GM18526 (cell line): ENCODE data around the gene RAI1.

Source experiments
- POLR2A ChIP-seq: IDR thresholded peaks from 3 replicates; pipeline ENCODE4 v1.6.1; 2011; ENCODE audit not compliant: insufficient read length; ENCODE audit errors: extremely low read depth

The RAI1 gene

GRCh38 chr17:17703140-17703919 lies 22.1 kb downstream of the RAI1 start:
- no peak for TF ChIP-seq POLR2A

GRCh38 chr17:17704931-17705330 lies 23.7 kb downstream of the RAI1 start:
- no peak for TF ChIP-seq POLR2A

GRCh38 chr17:17706140-17707060 lies 25.1 kb downstream of the RAI1 start:
- no peak for TF ChIP-seq POLR2A

DNA sequence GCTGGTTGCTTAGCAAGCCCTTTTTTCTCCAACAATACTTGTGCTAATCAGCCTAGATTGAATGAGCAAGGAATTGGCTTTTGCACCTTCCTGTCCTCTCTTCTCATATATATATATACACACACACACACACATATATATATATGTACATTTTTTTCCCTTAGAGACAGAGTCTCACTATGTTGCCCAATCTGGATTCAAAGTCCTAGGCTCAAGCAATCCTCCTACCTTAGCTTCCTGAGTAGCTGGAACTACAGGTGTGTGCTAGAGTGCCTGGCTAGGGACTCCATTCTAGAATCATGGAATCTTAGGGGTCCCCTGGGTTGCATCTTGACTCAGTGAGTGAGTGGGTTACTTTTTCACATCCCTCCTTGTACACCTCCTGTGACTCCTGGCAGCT lies 27.0 kb downstream of the RAI1 start:
- no peak for TF ChIP-seq POLR2A

- no peak for TF ChIP-seq POLR2A
Measured at GRCh38 chr17:17708816-17709215, 27.6 kb downstream of the RAI1 start.

DNA sequence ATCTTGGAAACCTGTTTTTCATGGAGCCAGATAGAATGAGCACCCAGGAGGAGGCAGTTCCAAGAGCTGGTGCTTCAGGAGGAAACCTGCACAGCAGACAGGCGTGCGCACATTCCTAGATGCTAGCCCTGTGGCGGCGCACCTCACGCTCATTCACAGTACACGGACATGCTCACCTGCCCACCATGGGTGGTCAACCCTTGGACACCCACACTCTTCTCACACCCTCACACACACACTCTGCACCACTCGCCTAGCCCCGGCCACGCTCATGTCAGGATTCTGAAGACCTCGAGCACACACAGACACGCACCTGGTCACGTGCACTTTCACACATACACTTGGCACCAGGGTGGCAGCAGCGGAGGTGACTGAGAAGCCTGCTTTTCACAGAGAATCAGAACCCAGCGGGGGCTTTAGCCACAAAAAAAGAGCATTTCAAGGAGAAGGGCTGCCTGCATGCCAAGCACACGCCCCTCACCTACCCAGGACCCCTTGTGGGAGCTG lies 28.6 kb downstream of the RAI1 start:
- TF ChIP-seq POLR2A: no peak

GRCh38 chr17:17710355-17710727 lies 29.1 kb downstream of the RAI1 start:
- no peak for TF ChIP-seq POLR2A

- no peak for TF ChIP-seq POLR2A
Measured at GRCh38 chr17:17710728-17711541, 29.7 kb downstream of the RAI1 start.

DNA sequence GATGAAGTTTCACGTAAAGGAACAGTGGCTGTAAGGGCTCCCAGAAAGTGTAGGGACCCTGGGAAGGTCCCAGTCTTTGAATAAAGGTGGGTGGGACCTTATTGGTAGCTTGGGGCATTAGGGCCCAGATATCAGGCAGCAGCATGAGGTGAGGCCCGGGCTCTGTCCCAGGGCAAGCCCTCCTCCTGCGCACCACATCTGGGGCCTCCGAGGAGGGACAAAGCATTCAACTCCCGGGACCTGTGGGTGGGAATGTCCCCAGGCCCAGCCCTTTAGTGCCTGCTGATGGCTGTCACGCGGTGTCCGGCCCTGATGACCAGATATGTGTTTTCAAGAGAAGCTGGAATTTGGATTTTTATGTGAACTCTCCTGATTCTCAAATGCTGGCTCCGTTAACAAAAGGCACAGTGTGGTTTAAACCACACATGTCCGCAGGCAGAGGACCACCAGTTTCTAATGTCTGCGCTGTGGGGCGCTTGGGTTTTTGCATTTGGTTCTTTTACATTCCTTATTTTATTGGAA lies 30.4 kb downstream of the RAI1 start:
- no peak for TF ChIP-seq POLR2A

DNA sequence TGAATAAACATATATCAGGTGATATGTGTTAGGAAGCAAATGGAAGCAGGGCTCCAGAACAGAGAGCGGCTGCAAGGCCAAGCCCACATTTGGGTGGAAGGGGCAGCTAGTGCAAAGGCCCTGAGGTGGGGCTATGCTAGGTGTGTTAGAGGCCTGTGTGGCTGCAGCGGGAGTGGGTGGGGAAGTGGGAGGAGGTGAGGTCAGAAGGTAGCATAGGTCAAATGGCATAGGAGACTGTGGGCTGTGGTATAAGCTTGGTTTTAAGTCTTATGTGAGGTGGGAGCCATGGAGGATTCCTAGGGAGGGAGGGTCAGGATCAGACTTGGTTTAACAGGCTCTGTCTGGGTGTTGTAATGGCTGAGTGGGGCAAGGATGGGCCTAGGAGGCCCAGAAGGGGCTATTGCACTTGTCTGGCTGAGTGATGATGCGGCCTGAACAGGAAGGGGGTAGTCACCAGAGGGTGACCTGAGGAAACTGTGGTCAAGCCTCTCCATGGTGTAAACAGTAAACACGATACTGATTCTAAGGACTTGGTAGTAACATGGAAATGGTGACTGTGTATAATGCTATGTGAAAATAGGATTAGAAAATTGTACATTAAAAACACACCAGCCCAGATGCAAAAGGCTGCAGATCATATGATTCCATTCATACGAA lies 31.1 kb downstream of the RAI1 start:
- no peak for TF ChIP-seq POLR2A

GRCh38 chr17:17713839-17714238 lies 32.6 kb downstream of the RAI1 start:
- no peak for TF ChIP-seq POLR2A

- TF ChIP-seq POLR2A: no peak
Measured at GRCh38 chr17:17714261-17714866, 33.1 kb downstream of the RAI1 start.

DNA sequence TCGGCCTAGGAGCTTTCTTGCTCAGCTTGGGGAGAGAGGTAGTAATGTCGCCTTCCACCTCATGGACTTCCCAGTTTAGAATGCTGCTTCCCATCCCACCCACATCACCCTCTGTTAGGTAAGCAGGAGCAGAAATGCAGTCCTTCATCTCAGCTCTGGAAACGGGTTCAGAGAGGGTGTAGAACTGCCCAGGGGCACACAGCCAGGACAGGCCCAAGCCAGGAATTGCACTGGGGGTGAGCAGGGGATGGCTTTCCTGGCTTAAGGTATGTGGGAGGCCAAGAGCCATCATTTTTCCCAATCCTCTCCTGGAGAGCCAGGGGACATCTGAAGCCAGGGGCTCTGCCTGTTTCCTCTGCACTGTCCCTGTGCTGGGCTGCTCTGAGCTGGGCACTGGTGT lies 33.6 kb downstream of the RAI1 start:
- TF ChIP-seq POLR2A: no peak
